Activated T-cell treated with anti-CD3 and anti-CD28 coated beads, Interleukin-2, amount 50 U/mL, for 24 hours (primary cell): ENCODE measurements around the gene ORM1.
A peak's percentile ranks its signal among the peaks of the same experiment; 100 is the strongest.

Experiments used
- DNase-seq: peaks from one replicate; pipeline ENCODE4 v3.0.0-alpha.2; 2020
- H3K27ac Mint-ChIP-seq: 2 replicates; pipeline ENCODE4 v1.8.0; 2020; ENCODE audit warnings: mild to moderate bottlenecking, mixed read lengths
- H3K27me3 Mint-ChIP-seq: 2 replicates; pipeline ENCODE4 v1.8.0; 2020; ENCODE audit warnings: mixed read lengths
- H3K36me3 Mint-ChIP-seq: 2 replicates; pipeline ENCODE4 v1.8.0; 2020; ENCODE audit warnings: low read depth, mixed read lengths
- H3K4me1 Mint-ChIP-seq: 2 replicates; pipeline ENCODE4 v1.8.0; 2020; ENCODE audit warnings: low read depth, mixed read lengths
- H3K4me3 Mint-ChIP-seq: 2 replicates; pipeline ENCODE4 v1.8.0; 2020; ENCODE audit warnings: mild to moderate bottlenecking, moderate library complexity, mixed read lengths
- H3K9me3 Mint-ChIP-seq: 2 replicates; pipeline ENCODE4 v1.8.0; 2020; ENCODE audit warnings: mixed read lengths

Gene ORM1

GRCh38 chr9:114334490-114334889 lies 11.6 kb downstream of the ORM1 start:
- no peaks in the 10 kb centered on the region for H3K27me3 Mint-ChIP-seq
- no peak for DNase-seq
- H3K27ac Mint-ChIP-seq: peak overlapping the region; percentile 78
- peaks cover 23% of the 10 kb centered on the region for H3K4me1 Mint-ChIP-seq
- no peak overlapping the region for H3K4me3 Mint-ChIP-seq
- peaks cover 2% of the 10 kb centered on the region for H3K9me3 Mint-ChIP-seq
- H3K36me3 Mint-ChIP-seq: peaks cover 51% of the 10 kb centered on the region

GRCh38 chr9:114335745-114336144 lies 12.8 kb downstream of the ORM1 start:
- Mint-ChIP-seq H3K27ac (peak overlapping the region; percentile 67), H3K4me3 (no peak overlapping the region), H3K9me3 (peaks cover 2% of the 10 kb centered on the region), H3K36me3 (peaks cover 64% of the 10 kb centered on the region), H3K27me3 (no peaks in the 10 kb centered on the region), H3K4me1 (peaks cover 27% of the 10 kb centered on the region)
- no peak for DNase-seq

GRCh38 chr9:114336157-114336556 lies 13.3 kb downstream of the ORM1 start:
- Mint-ChIP-seq H3K9me3 (peaks cover 2% of the 10 kb centered on the region), H3K4me1 (peaks cover 24% of the 10 kb centered on the region), H3K27ac (peak overlapping the region; percentile 79), H3K4me3 (no peak overlapping the region), H3K36me3 (peaks cover 68% of the 10 kb centered on the region), H3K27me3 (no peaks in the 10 kb centered on the region)
- no peak for DNase-seq

GRCh38 chr9:114336699-114337395 lies 13.9 kb downstream of the ORM1 start:
- H3K4me3 Mint-ChIP-seq: no peak overlapping the region
- peak overlapping the region; percentile 79 for H3K27ac Mint-ChIP-seq
- DNase-seq: no peak
- peaks cover 75% of the 10 kb centered on the region for H3K36me3 Mint-ChIP-seq
- peaks cover 2% of the 10 kb centered on the region for H3K9me3 Mint-ChIP-seq
- H3K4me1 Mint-ChIP-seq: peaks cover 25% of the 10 kb centered on the region
- H3K27me3 Mint-ChIP-seq: no peaks in the 10 kb centered on the region

GRCh38 chr9:114338187-114338586 lies 15.3 kb downstream of the ORM1 start:
- Mint-ChIP-seq H3K27me3 (no peaks in the 10 kb centered on the region), H3K27ac (peak overlapping the region; percentile 81), H3K4me1 (peaks cover 19% of the 10 kb centered on the region), H3K9me3 (peaks cover 2% of the 10 kb centered on the region), H3K4me3 (no peak overlapping the region), H3K36me3 (peaks cover 86% of the 10 kb centered on the region)
- no peak for DNase-seq

- Mint-ChIP-seq H3K36me3 (peaks cover 96% of the 10 kb centered on the region), H3K9me3 (peaks cover 2% of the 10 kb centered on the region), H3K27ac (peak overlapping the region; percentile 81), H3K4me1 (peaks cover 19% of the 10 kb centered on the region), H3K27me3 (no peaks in the 10 kb centered on the region), H3K4me3 (no peak overlapping the region)
- DNase-seq: peak; percentile 77
Measured at GRCh38 chr9:114339130-114339908, 16.4 kb downstream of the ORM1 start.

- no peaks in the 10 kb centered on the region for H3K9me3 Mint-ChIP-seq
- H3K27me3 Mint-ChIP-seq: no peaks in the 10 kb centered on the region
- no peak overlapping the region for H3K4me3 Mint-ChIP-seq
- H3K4me1 Mint-ChIP-seq: peaks cover 17% of the 10 kb centered on the region
- H3K27ac Mint-ChIP-seq: peak overlapping the region; percentile 88
- no peak for DNase-seq
- peaks cover 97% of the 10 kb centered on the region for H3K36me3 Mint-ChIP-seq
Measured at GRCh38 chr9:114341152-114341830, 18.4 kb downstream of the ORM1 start.

GRCh38 chr9:114341991-114342390 lies 19.1 kb downstream of the ORM1 start:
- peaks cover 96% of the 10 kb centered on the region for H3K36me3 Mint-ChIP-seq
- no peaks in the 10 kb centered on the region for H3K9me3 Mint-ChIP-seq
- no peak for DNase-seq
- H3K4me1 Mint-ChIP-seq: peaks cover 23% of the 10 kb centered on the region
- H3K4me3 Mint-ChIP-seq: no peak overlapping the region
- H3K27me3 Mint-ChIP-seq: no peaks in the 10 kb centered on the region
- H3K27ac Mint-ChIP-seq: peak overlapping the region; percentile 88

GRCh38 chr9:114342755-114343440 lies 20.0 kb downstream of the ORM1 start:
- no peaks in the 10 kb centered on the region for H3K9me3 Mint-ChIP-seq
- peak overlapping the region; percentile 74 for H3K27ac Mint-ChIP-seq
- peaks cover 28% of the 10 kb centered on the region for H3K4me1 Mint-ChIP-seq
- peaks cover 95% of the 10 kb centered on the region for H3K36me3 Mint-ChIP-seq
- H3K4me3 Mint-ChIP-seq: no peak overlapping the region
- DNase-seq: no peak
- H3K27me3 Mint-ChIP-seq: no peaks in the 10 kb centered on the region

- H3K4me3 Mint-ChIP-seq: no peak overlapping the region
- peaks cover 34% of the 10 kb centered on the region for H3K4me1 Mint-ChIP-seq
- peak overlapping the region; percentile 74 for H3K27ac Mint-ChIP-seq
- H3K27me3 Mint-ChIP-seq: no peaks in the 10 kb centered on the region
- peaks cover 95% of the 10 kb centered on the region for H3K36me3 Mint-ChIP-seq
- no peaks in the 10 kb centered on the region for H3K9me3 Mint-ChIP-seq
- DNase-seq: no peak
Measured at GRCh38 chr9:114343471-114344187, 20.7 kb downstream of the ORM1 start.

GRCh38 chr9:114344188-114344566 lies 21.3 kb downstream of the ORM1 start:
- no peak overlapping the region for H3K4me3 Mint-ChIP-seq
- peak overlapping the region; percentile 80 for H3K27ac Mint-ChIP-seq
- no peak for DNase-seq
- H3K36me3 Mint-ChIP-seq: peaks cover 95% of the 10 kb centered on the region
- H3K4me1 Mint-ChIP-seq: peaks cover 35% of the 10 kb centered on the region
- H3K9me3 Mint-ChIP-seq: no peaks in the 10 kb centered on the region
- H3K27me3 Mint-ChIP-seq: no peaks in the 10 kb centered on the region

- Mint-ChIP-seq H3K4me3 (no peak overlapping the region), H3K4me1 (peaks cover 39% of the 10 kb centered on the region), H3K27me3 (no peaks in the 10 kb centered on the region), H3K9me3 (no peaks in the 10 kb centered on the region), H3K27ac (peak overlapping the region; percentile 80), H3K36me3 (peaks cover 95% of the 10 kb centered on the region)
- no peak for DNase-seq
Measured at GRCh38 chr9:114344692-114345091, 21.8 kb downstream of the ORM1 start.

GRCh38 chr9:114345493-114346065 lies 22.7 kb downstream of the ORM1 start:
- peaks cover 95% of the 10 kb centered on the region for H3K36me3 Mint-ChIP-seq
- peaks cover 44% of the 10 kb centered on the region for H3K4me1 Mint-ChIP-seq
- no peaks in the 10 kb centered on the region for H3K27me3 Mint-ChIP-seq
- DNase-seq: no peak
- H3K4me3 Mint-ChIP-seq: no peak overlapping the region
- H3K9me3 Mint-ChIP-seq: no peaks in the 10 kb centered on the region
- H3K27ac Mint-ChIP-seq: peak overlapping the region; percentile 87
